Measurements from ENCODE around the gene PEDS1. TPM values are rescaled to one million over a fixed set of nuclear protein-coding genes. Genes with fewer than 3 reads are reported as not detected.
"Not testable (repeated sequence)": the region's sequence is repeated elsewhere in the genome, so short reads cannot be mapped to it uniquely, and the experiment has no call there.

The PEDS1 gene
- total RNA-seq, 1 donor from 2014 or later: 44.1 TPM

DNA sequence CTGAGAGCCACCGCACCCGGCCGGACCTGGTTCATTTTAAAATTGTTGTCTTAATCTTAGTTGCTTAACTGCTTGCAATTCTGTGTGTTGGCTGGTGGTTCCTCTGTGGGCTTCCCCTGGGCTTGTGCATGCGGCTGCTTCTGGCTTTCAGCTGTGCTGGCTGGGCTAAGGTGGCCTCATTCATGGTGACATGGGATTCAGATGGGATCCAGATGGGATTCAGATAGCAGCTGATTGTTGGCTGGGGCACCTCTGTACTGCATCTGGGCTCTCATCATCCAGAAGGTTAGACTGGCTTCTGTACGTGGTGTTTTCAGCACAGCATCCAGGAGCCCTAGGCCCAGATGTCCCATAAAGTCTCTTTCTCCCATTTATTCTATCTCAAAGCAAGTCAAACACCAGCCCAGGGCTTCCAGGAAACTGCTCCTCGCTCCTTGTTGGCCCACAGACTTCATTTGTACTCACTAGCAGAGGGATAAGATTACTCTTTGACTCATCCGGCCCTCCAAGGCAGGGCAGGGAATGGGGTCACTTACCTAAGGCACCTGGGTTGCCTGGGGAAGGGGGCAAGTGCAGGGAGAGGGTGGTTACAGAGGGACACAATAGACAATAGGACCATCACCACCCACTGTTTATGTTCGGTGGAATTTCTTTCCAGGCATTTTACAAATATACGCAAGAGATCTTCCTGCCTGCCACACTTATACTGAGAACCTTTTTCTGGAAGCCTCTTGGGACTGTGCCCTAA lies 10.2 kb upstream of the PEDS1 start:
- FAIRE-seq (no peak), DNase-seq (ENCODE audit: low read depth) (peak; percentile 35)
- no peaks in the 10 kb centered on the region for H3K9me3 ChIP-seq (ENCODE audit: insufficient read depth, low read depth, low read length)
- H3K36me3 Mint-ChIP-seq (ENCODE audit: low read depth, unreplicated experiment): peaks cover 1% of the 10 kb centered on the region
- TF ChIP-seq, protein P1, sequence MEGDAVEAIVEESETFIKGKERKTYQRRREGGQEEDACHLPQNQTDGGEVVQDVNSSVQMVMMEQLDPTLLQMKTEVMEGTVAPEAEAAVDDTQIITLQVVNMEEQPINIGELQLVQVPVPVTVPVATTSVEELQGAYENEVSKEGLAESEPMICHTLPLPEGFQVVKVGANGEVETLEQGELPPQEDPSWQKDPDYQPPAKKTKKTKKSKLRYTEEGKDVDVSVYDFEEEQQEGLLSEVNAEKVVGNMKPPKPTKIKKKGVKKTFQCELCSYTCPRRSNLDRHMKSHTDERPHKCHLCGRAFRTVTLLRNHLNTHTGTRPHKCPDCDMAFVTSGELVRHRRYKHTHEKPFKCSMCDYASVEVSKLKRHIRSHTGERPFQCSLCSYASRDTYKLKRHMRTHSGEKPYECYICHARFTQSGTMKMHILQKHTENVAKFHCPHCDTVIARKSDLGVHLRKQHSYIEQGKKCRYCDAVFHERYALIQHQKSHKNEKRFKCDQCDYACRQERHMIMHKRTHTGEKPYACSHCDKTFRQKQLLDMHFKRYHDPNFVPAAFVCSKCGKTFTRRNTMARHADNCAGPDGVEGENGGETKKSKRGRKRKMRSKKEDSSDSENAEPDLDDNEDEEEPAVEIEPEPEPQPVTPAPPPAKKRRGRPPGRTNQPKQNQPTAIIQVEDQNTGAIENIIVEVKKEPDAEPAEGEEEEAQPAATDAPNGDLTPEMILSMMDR (IDR thresholded peaks at IDR 0.05; ENCODE audit: insufficient read depth, low read depth, low read length): no peak
- TF ChIP-seq EZH2 (IDR thresholded peaks at IDR 0.05; ENCODE audit: insufficient read depth, low read length): no peak
- H4K20me1 ChIP-seq (ENCODE audit: insufficient read depth, low read length): no peaks in the 10 kb centered on the region
- no peaks in the 10 kb centered on the region for H3K27me3 Mint-ChIP-seq (ENCODE audit: low read depth, unreplicated experiment)
- peaks cover 2% of the 10 kb centered on the region for H3K9me3 Mint-ChIP-seq (ENCODE audit: unreplicated experiment)
- H3K4me3 ChIP-seq (ENCODE audit: insufficient read depth, low read depth, low read length): no peak overlapping the region
- peak overlapping the region; percentile 18 for H3K4me2 ChIP-seq (ENCODE audit: low read length)
- H3K4me1 ChIP-seq (ENCODE audit: insufficient read depth, low read length): peaks cover 24% of the 10 kb centered on the region
- no peaks in the 10 kb centered on the region for H3K27me3 ChIP-seq (ENCODE audit: insufficient read depth, low read length)
- peak overlapping the region; percentile 1 for H3K27ac ChIP-seq (ENCODE audit: low read depth, low read length)
- no peaks in the 10 kb centered on the region for H3K79me2 ChIP-seq (ENCODE audit: insufficient read depth, low read length)
- H2AFZ ChIP-seq (ENCODE audit: low read depth, low read length): peak overlapping the region; percentile 48
- no peaks in the 10 kb centered on the region for H3K36me3 ChIP-seq (ENCODE audit: insufficient read depth, low read length)
- no peak overlapping the region for H3K4me3 Mint-ChIP-seq (ENCODE audit: unreplicated experiment)
- H3K9ac ChIP-seq (ENCODE audit: low read length): peak overlapping the region; percentile 15
- peaks cover 24% of the 10 kb centered on the region for H3K4me1 Mint-ChIP-seq (ENCODE audit: low read depth, unreplicated experiment)
- peak overlapping the region; percentile 86 for H3K27ac Mint-ChIP-seq (ENCODE audit: unreplicated experiment)

DNA sequence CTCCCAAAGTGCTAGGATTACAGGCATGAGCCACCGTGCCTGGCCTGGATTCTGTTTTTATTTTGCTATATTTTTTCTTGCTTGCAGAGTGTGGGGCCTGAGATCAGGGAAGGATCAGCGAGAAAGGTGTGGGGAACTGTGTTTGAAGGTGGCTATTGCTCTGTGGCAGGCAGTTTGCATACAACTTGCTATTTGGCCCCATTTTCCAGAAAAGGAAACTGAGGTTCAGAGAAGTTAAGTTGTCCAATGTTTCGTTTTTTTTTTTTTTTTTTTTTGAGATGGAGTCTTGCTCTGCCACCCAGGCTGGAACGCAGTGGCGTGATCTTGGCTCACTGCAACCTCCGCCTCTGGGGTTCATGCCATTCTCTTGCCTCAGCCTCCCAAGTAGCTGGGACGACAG lies 8.0 kb upstream of the PEDS1 start:
- H3K27me3 Mint-ChIP-seq (ENCODE audit: low read depth, unreplicated experiment); H3K27me3 ChIP-seq (ENCODE audit: insufficient read depth, low read length); H3K79me2 ChIP-seq (ENCODE audit: insufficient read depth, low read length); H3K9me3 Mint-ChIP-seq (ENCODE audit: unreplicated experiment); H3K27ac ChIP-seq (ENCODE audit: low read depth, low read length); FAIRE-seq; H3K36me3 ChIP-seq (ENCODE audit: insufficient read depth, low read length); H3K27ac Mint-ChIP-seq (ENCODE audit: unreplicated experiment); H4K20me1 ChIP-seq (ENCODE audit: insufficient read depth, low read length); H3K9me3 ChIP-seq (ENCODE audit: insufficient read depth, low read depth, low read length); H3K4me3 ChIP-seq (ENCODE audit: insufficient read depth, low read depth, low read length); H3K36me3 Mint-ChIP-seq (ENCODE audit: low read depth, unreplicated experiment); H3K9ac ChIP-seq (ENCODE audit: low read length); H3K4me2 ChIP-seq (ENCODE audit: low read length); DNase-seq (ENCODE audit: low read depth); H3K4me3 Mint-ChIP-seq (ENCODE audit: unreplicated experiment); H2AFZ ChIP-seq (ENCODE audit: low read depth, low read length): not testable (repeated sequence)
- peaks cover 22% of the 10 kb centered on the region for H3K4me1 Mint-ChIP-seq (ENCODE audit: low read depth, unreplicated experiment)
- H3K4me1 ChIP-seq (ENCODE audit: insufficient read depth, low read length): peaks cover 20% of the 10 kb centered on the region

DNA sequence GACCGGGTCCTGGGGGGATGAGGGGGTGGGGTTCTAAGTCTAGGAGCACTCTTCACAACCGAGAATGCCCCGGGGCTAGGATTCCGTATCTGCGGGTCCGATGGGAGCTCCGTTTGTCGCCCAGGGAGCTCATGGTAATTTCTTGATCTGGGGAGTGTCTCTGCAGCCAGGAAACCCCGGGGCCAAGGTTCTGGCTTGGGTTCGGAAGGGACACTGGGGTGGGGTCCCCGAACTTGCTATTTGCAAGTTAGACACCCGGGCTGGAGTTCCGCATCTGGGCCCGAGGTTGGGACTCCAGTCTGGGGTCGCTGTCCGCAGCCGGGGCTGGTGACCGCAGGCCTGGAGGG lies 397 bp downstream of the PEDS1 start:
- Histone ChIP-seq H3K36me3 (ENCODE audit: insufficient read depth, low read length) (peaks cover 5% of the 10 kb centered on the region), H3K4me2 (ENCODE audit: low read length) (peak overlapping the region; percentile 98), H3K9me3 (ENCODE audit: insufficient read depth, low read depth, low read length) (no peaks in the 10 kb centered on the region), H2AFZ (ENCODE audit: low read depth, low read length) (peak overlapping the region; percentile 81), H3K79me2 (ENCODE audit: insufficient read depth, low read length) (peaks cover 58% of the 10 kb centered on the region), H3K9ac (ENCODE audit: low read length) (peak overlapping the region; percentile 99), H3K4me1 (ENCODE audit: insufficient read depth, low read length) (peaks cover 34% of the 10 kb centered on the region), H3K27ac (ENCODE audit: low read depth, low read length) (peak overlapping the region; percentile 89), H3K4me3 (ENCODE audit: insufficient read depth, low read depth, low read length) (peak overlapping the region; percentile 79), H4K20me1 (ENCODE audit: insufficient read depth, low read length) (peaks cover 42% of the 10 kb centered on the region), H3K27me3 (ENCODE audit: insufficient read depth, low read length) (no peaks in the 10 kb centered on the region)
- FAIRE-seq: no peak
- peak overlapping the region; percentile 92 for H3K27ac Mint-ChIP-seq (ENCODE audit: unreplicated experiment)
- DNase-seq (ENCODE audit: low read depth): no peak
- peaks cover 2% of the 10 kb centered on the region for H3K9me3 Mint-ChIP-seq (ENCODE audit: unreplicated experiment)
- no peaks in the 10 kb centered on the region for H3K27me3 Mint-ChIP-seq (ENCODE audit: low read depth, unreplicated experiment)
- no peak for TF ChIP-seq EZH2 (IDR thresholded peaks at IDR 0.05; ENCODE audit: insufficient read depth, low read length)
- TF ChIP-seq, protein P1 (IDR thresholded peaks at IDR 0.05; ENCODE audit: insufficient read depth, low read depth, low read length): no peak
- peaks cover 20% of the 10 kb centered on the region for H3K4me1 Mint-ChIP-seq (ENCODE audit: low read depth, unreplicated experiment)
- peaks cover 9% of the 10 kb centered on the region for H3K36me3 Mint-ChIP-seq (ENCODE audit: low read depth, unreplicated experiment)
- peak overlapping the region; percentile 95 for H3K4me3 Mint-ChIP-seq (ENCODE audit: unreplicated experiment)
